Aorta (tissue), 5 donors: ENCODE results near the gene SEMA4C. TPM values are rescaled to one million over a fixed set of nuclear protein-coding genes. Genes with fewer than 3 reads are reported as not detected.
A peak's percentile ranks its signal among the peaks of the same experiment; 100 is the strongest.

Experiments
- ATAC-seq: fragments of 200-7000 bp; cut with Tn5 transposase; one replicate; pipeline ENCODE4 v1.9.1; 2022; ENCODE audit warnings: moderate library complexity; ENCODE audit not compliant: low FRiP score
- DNase-seq, 2 donors: peaks; one replicate each; pipeline ENCODE4 v3.0.0-alpha.2; 2020
- H3K27ac ChIP-seq, 2 donors: one replicate each; pipeline ENCODE4 v1.5.1; 2013; ENCODE audit warnings: low read length in 2 of 2, mild to moderate bottlenecking in 2 of 2, moderate library complexity in 2 of 2, control low read depth in 1 of 2, inconsistent platforms in 1 of 2, low read depth in 1 of 2
- H3K27me3 ChIP-seq, 2 donors: one replicate each; pipeline ENCODE4 v1.6.1; 2013; ENCODE audit warnings: control low read depth in 1 of 2, low read length in 1 of 2, mild to moderate bottlenecking in 1 of 2, moderate library complexity in 1 of 2; ENCODE audit not compliant: insufficient read depth in 2 of 2, control insufficient read depth in 1 of 2
- H3K36me3 ChIP-seq, 2 donors: one replicate each; pipeline ENCODE4 v1.6.1; 2013; ENCODE audit warnings: control low read depth in 1 of 2, low read length in 1 of 2, mild to moderate bottlenecking in 1 of 2; ENCODE audit not compliant: insufficient read depth in 2 of 2, control insufficient read depth in 1 of 2
- H3K4me1 ChIP-seq, 2 donors: one replicate each; pipeline ENCODE4 v1.6.1; 2013; ENCODE audit warnings: low read length in 2 of 2, control low read depth in 1 of 2, mild to moderate bottlenecking in 1 of 2, moderate library complexity in 1 of 2; ENCODE audit not compliant: insufficient read depth in 2 of 2, control insufficient read depth in 1 of 2
- H3K4me3 ChIP-seq, 2 donors: one replicate each; pipeline ENCODE4 v1.5.1; 2013; ENCODE audit warnings: low read length in 2 of 2, control low read depth in 1 of 2, mild to moderate bottlenecking in 1 of 2
- H3K9me3 ChIP-seq: one replicate; pipeline ENCODE4 v1.6.1; 2013; ENCODE audit warnings: mild to moderate bottlenecking, low read length; ENCODE audit not compliant: control insufficient read depth
- WGBS, 2 donors: extraction: QIAGEN DNeasy Blood & Tissue Kit; methylation state at CpG; one replicate each; pipeline ENCODE4 v1.1.7; 2013; 5-methylcytosine and 5-hydroxymethylcytosine counted together
- intact Hi-C, 2 donors: fragments of 100-400 bp; cut with DNase I; formaldehyde crosslinking; loops; one replicate each; pipeline versions ENCODE4 v1.14.2 to v1.15.0; 2022
- polyA plus RNA-seq, 2 donors: library from polyadenylated mRNA; stranded (reverse); fragments of 200-250 nt; gene quantifications; one replicate each; pipeline ENCODE4 v1.2.3, GENCODE V29; 2013
- total RNA-seq, 2 donors: library from RNA; stranded (reverse); fragmentation: NEBNext Ultra II Directional; extraction: Animal tissue kit (Norgen Biotek cat#: 25700); gene quantifications; one replicate each; pipeline ENCODE4 v1.2.1, GENCODE V29; 2021
- donor health status: healthy with polysubstance abuse.
- donor health status: Bipolar disorder and iron deficiency.
- donor health status: DM: no; HTN: no; CAD: no.
- donor health status: DM: no; HTN: no; CAD: no.
- donor health status: DM: yes; HTN: yes; CAD: no.

SEMA4C gene
- total and polyA plus RNA-seq, 4 donors: 6.1 to 55.6 (median 44.2) TPM

GRCh38 chr2:96843538-96844268, 26.2 kb downstream of the SEMA4C start, which contains the start of gene ANKRD23:
TSS of gene ANKRD23 (minus strand) at chr2:96844021. CDS start at chr2:96843992, 29 bp downstream.
- Histone ChIP-seq H3K9me3 (no peaks in the 10 kb centered on the region), H3K4me3 (no peak within 1 kb of the TSS), H3K27me3 (no peaks in the 10 kb centered on the region), H3K36me3 (peaks cover 0 to 2% of the 10 kb centered on the region in 2 donors), H3K4me1 (no peaks in the 10 kb centered on the region), H3K27ac (no peak within 1 kb of the TSS)
- no peak for ATAC-seq
- intact Hi-C loops: no loop called here
- DNase-seq: no peak
- 92 to 95% methylated on average over 14 of the region's 14 CpGs for WGBS, 2 donors

GRCh38 chr2:96842600-96842999, 27.3 kb downstream of the SEMA4C start:
- Histone ChIP-seq H3K4me3 (no peak overlapping the region), H3K9me3 (no peaks in the 10 kb centered on the region), H3K27me3 (no peaks in the 10 kb centered on the region), H3K36me3 (no peaks in the 10 kb centered on the region), H3K4me1 (no peaks in the 10 kb centered on the region), H3K27ac (no peak overlapping the region)
- ATAC-seq (no peak), DNase-seq (no peak)
- 80 to 86% methylated on average over 7 of the region's 7 CpGs for WGBS, 2 donors
- intact Hi-C loops: no loop called here

GRCh38 chr2:96841701-96842495, 28.0 kb downstream of the SEMA4C start:
- DNase-seq (no peak), ATAC-seq (no peak)
- Histone ChIP-seq H3K27me3 (no peaks in the 10 kb centered on the region), H3K27ac (no peak overlapping the region), H3K9me3 (no peaks in the 10 kb centered on the region), H3K36me3 (no peaks in the 10 kb centered on the region), H3K4me1 (no peaks in the 10 kb centered on the region), H3K4me3 (no peak overlapping the region)
- intact Hi-C loops: no loop called here
- WGBS, 2 donors: 84 to 85% methylated on average over 16 of the region's 16 CpGs

- no peaks in the 10 kb centered on the region for H3K4me1 ChIP-seq
- 89 to 90% methylated on average over 37 of the region's 37 CpGs for WGBS, 2 donors
- no peak overlapping the region for H3K27ac ChIP-seq
- H3K36me3 ChIP-seq: no peaks in the 10 kb centered on the region
- H3K4me3 ChIP-seq: no peak overlapping the region
- DNase-seq (no peak), ATAC-seq (no peak)
- intact Hi-C loops: no loop called here
- H3K9me3 ChIP-seq: no peaks in the 10 kb centered on the region
- H3K27me3 ChIP-seq: no peaks in the 10 kb centered on the region
These were observed 29.7 kb downstream of the SEMA4C start for GRCh38 chr2:96839875-96840850.

GRCh38 chr2:96839293-96839874, 30.5 kb downstream of the SEMA4C start:
- intact Hi-C loops: no loop called here
- Histone ChIP-seq H3K27me3 (no peaks in the 10 kb centered on the region), H3K4me1 (no peaks in the 10 kb centered on the region), H3K4me3 (no peak overlapping the region), H3K27ac (no peak overlapping the region), H3K36me3 (no peaks in the 10 kb centered on the region), H3K9me3 (no peaks in the 10 kb centered on the region)
- 27 to 28% methylated on average over 38 to 42 of the region's 42 CpGs for WGBS, 2 donors
- peak; percentile 51 for ATAC-seq
- DNase-seq: peak in 1 of 2 donors; percentile 77

GRCh38 chr2:96838345-96839292, 31.3 kb downstream of the SEMA4C start:
- Histone ChIP-seq H3K4me3 (no peak overlapping the region), H3K27ac (no peak overlapping the region), H3K36me3 (no peaks in the 10 kb centered on the region), H3K9me3 (no peaks in the 10 kb centered on the region), H3K4me1 (no peaks in the 10 kb centered on the region), H3K27me3 (no peaks in the 10 kb centered on the region)
- WGBS, 2 donors: 84% methylated on average over 23 of the region's 23 CpGs
- ATAC-seq (peak; percentile 15), DNase-seq (no peak)
- intact Hi-C loops: no loop called here

GRCh38 chr2:96837575-96837974, 32.3 kb downstream of the SEMA4C start:
- Histone ChIP-seq H3K4me1 (no peaks in the 10 kb centered on the region), H3K36me3 (no peaks in the 10 kb centered on the region), H3K9me3 (no peaks in the 10 kb centered on the region), H3K27me3 (no peaks in the 10 kb centered on the region), H3K27ac (no peak overlapping the region), H3K4me3 (no peak overlapping the region)
- DNase-seq (no peak), ATAC-seq (no peak)
- intact Hi-C loops: no loop called here
- 91 to 93% methylated on average over 9 of the region's 9 CpGs for WGBS, 2 donors
